Ovary (tissue), 3 donors: Measurements from ENCODE around the gene LPCAT3.

Source experiments
- CTCF ChIP-seq, 3 donors: fragments of 450-650 bp in 2 of 3; fragments of 200-600 bp in 1 of 3; IDR thresholded peaks; one replicate each; pipeline versions ENCODE4 v1.5.1 to v1.8.0; 2016 to 2022; ENCODE audit warnings: antibody characterized with exemption in 3 of 3, mild to moderate bottlenecking in 1 of 3
- POLR2A ChIP-seq: fragments of 450-650 bp; IDR thresholded peaks from one replicate; pipeline ENCODE4 v1.6.1; 2017; ENCODE audit warnings: antibody characterized with exemption, mild to moderate bottlenecking, moderate library complexity
- donor health status: DM: no; HTN: no; CAD: no.

GRCh38 chr12:6959058-6959804 is 59.0 kb downstream of the LPCAT3 start:
- TF ChIP-seq CTCF (IDR thresholded peaks at IDR 0.05) (no peak), POLR2A (no peak)
